PC-9 (cell line): ENCODE measurements around the gene ACSL1.

Source experiments
- CTCF ChIP-seq: fragments of 200-600 bp; sonication (generic); conservative IDR thresholded peaks from 2 replicates; pipeline ENCODE4 v1.6.1; 2017; ENCODE audit warnings: mixed run types, antibody characterized with exemption, mild to moderate bottlenecking, moderate library complexity
- EZH2 ChIP-seq: fragments of 200-600 bp; sonication (generic); IDR thresholded peaks from 2 replicates; pipeline ENCODE4 v1.8.0; 2017; ENCODE audit warnings: antibody characterized with exemption, low read depth

- TF ChIP-seq CTCF, result no peak
- TF ChIP-seq EZH2, result no peak
These were observed 22.7 kb upstream of the ACSL1 start for GRCh38 chr4:184848510-184848909.
